Measurements from ENCODE around the gene EHBP1L1.

The EHBP1L1 gene

GRCh38 chr11:65554842-65555430 lies 20.9 kb upstream of the EHBP1L1 start:
- Mint-ChIP-seq H3K27ac (no peak overlapping the region), H3K4me1 (peaks cover 70% of the 10 kb centered on the region), H3K36me3 (ENCODE audit: low read depth) (no peaks in the 10 kb centered on the region), H3K27me3 (ENCODE audit: low read depth, poor library complexity) (peaks cover 41% of the 10 kb centered on the region), H3K4me3 (peak overlapping the region; percentile 47), H3K9me3 (no peaks in the 10 kb centered on the region)
- no peak for DNase-seq
- TF ChIP-seq CTCF (IDR thresholded peaks at IDR 0.05), result no peak

DNA sequence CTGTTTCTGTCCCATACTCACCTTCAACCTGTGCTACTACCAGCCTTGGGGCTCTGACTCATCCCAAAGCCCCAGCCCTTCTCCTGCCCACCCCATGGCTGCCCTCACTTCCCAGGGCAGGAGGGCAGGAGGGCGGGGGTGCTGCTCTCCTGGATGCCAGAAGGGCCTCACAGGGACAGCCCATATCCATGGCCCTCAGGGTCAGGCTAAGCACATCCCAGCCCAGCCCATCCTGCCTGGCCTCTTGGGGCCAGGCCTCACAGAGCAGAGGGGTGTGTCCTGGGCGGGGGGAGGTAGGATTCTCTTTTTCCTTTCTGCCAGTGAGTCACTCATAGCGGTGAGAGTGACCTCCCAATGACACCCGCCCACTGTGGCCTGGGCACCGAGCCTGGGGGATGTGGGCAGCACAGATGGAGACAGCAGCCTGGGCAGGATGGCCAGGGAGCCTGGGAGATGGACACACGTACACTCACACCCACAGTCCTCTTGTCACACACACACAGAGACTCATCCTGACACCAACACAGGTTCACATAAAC lies 20.1 kb upstream of the EHBP1L1 start:
- TF ChIP-seq CTCF (IDR thresholded peaks at IDR 0.05), result no peak
- no peak for DNase-seq
- Mint-ChIP-seq H3K36me3 (ENCODE audit: low read depth) (no peaks in the 10 kb centered on the region), H3K27me3 (ENCODE audit: low read depth, poor library complexity) (peaks cover 36% of the 10 kb centered on the region), H3K27ac (no peak overlapping the region), H3K9me3 (no peaks in the 10 kb centered on the region), H3K4me1 (peaks cover 76% of the 10 kb centered on the region), H3K4me3 (peak overlapping the region; percentile 66)

DNA sequence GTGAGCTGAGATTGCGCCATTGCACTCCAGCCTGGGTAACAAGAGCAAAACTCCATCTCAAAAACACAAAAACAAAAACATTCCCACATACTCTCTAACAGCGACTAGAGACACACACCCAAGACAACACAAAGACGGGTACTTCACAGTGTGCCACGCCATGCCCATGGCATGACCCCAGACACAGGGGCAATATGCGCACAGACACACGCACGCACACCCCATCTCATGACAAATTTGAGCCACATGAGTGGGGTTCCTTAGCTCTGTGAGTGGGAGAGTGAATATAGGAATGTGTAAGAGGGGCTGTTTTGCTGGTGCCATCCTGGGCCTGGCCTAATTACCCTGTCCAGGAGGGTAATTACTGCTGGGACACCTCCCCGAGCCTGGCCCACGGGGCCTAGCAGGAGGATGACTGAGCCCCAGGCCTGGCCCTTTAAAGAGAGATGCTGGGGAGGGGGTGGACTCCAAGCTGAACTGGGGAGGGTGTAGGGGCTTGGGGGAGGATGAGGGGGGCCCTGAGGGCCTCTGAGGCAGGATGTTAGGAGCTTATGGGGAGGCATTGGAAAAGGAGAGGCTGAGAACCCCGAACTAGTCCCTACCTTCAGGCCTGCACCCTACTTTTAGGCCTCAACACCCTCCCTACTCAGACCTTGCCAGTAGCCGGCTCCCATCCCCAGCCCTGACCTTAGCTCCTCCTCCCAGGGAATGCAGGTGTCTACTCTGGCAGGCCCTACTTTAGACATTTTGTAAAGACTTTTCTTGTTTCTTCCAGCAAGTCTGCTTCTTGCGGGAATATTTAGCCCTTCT lies 19.2 kb upstream of the EHBP1L1 start:
- H3K9me3 Mint-ChIP-seq, result no peaks in the 10 kb centered on the region
- no peak for TF ChIP-seq CTCF (IDR thresholded peaks at IDR 0.05)
- peak overlapping the region; percentile 83 for H3K4me3 Mint-ChIP-seq
- peak overlapping the region; percentile 22 for H3K27ac Mint-ChIP-seq
- no peak for DNase-seq
- no peaks in the 10 kb centered on the region for H3K36me3 Mint-ChIP-seq (ENCODE audit: low read depth)
- peaks cover 26% of the 10 kb centered on the region for H3K27me3 Mint-ChIP-seq (ENCODE audit: low read depth, poor library complexity)
- peaks cover 76% of the 10 kb centered on the region for H3K4me1 Mint-ChIP-seq

DNA sequence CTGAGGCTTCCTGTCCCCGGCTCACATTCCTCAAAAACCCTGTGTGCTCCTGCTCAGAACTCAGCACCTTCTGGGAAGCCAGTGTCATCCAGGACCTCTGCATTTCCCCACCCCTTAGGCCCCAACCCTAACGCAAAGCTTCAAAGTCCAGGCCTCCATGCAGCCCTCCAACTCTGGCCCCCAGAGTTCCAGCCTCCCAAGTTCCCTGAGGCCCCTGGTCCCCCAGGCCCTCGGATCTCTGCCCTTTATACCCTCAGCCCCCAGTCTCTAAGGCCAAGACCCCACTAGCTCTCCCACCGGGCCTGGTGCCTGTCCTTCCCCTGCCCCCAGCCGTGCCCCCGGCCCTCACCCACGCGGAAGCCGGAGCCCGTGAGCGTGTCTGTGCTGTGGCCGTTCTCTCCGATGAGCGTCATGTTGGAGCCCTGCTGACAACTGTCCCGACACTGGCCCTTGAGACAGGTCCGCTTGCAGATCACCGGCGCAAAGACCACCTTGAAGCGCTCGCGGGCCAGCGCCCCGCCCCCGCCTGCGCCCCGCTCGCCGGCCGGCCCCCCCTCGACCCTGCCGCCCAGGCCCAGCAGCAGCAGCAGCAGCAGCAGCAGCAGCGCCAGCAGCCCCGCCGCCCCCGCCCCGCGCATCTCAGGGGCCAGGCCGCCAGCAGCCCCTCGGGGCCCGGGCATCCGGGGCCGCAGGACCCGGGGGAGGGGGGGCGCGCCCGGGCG lies 18.4 kb upstream of the EHBP1L1 start:
- Mint-ChIP-seq H3K4me3 (peak overlapping the region; percentile 83), H3K9me3 (no peaks in the 10 kb centered on the region), H3K27me3 (ENCODE audit: low read depth, poor library complexity) (peaks cover 19% of the 10 kb centered on the region), H3K4me1 (peaks cover 76% of the 10 kb centered on the region), H3K27ac (peak overlapping the region; percentile 22), H3K36me3 (ENCODE audit: low read depth) (no peaks in the 10 kb centered on the region)
- DNase-seq, result peak; percentile 72
- no peak for TF ChIP-seq CTCF (IDR thresholded peaks at IDR 0.05)

GRCh38 chr11:65558002-65558929 lies 17.6 kb upstream of the EHBP1L1 start, which contains the start of gene LTBP3:
LTBP3 (minus strand) TSS chr11:65558359; CDS start chr11:65557959, 400 bp downstream.
- Mint-ChIP-seq H3K9me3 (no peaks in the 10 kb centered on the region), H3K4me1 (peaks cover 76% of the 10 kb centered on the region), H3K27ac (no peak within 1 kb of the TSS), H3K4me3 (peak within 1 kb of the TSS; percentile 83), H3K27me3 (ENCODE audit: low read depth, poor library complexity) (peaks cover 19% of the 10 kb centered on the region), H3K36me3 (ENCODE audit: low read depth) (no peaks in the 10 kb centered on the region)
- TF ChIP-seq CTCF (IDR thresholded peaks at IDR 0.05), result no peak
- DNase-seq, result peak; percentile 69

All from nephron progenitor cell (in vitro differentiated cells).